C4-2B (cell line): Measurements from ENCODE around the gene ZSCAN9.

Experiments used
- ZFX ChIP-seq: fragments of 450-650 bp; IDR thresholded peaks from 2 replicates; pipeline ENCODE4 v1.6.1; 2017
- TF ChIP-seq, protein P1 (sequence below): fragments of 450-650 bp; conservative IDR thresholded peaks from 2 replicates; pipeline ENCODE4 v1.5.1; 2017; ENCODE audit warnings: mild to moderate bottlenecking

GRCh38 chr6:28205879-28206278 lies 19.2 kb upstream of the ZSCAN9 start:
- TF ChIP-seq, protein P1, sequence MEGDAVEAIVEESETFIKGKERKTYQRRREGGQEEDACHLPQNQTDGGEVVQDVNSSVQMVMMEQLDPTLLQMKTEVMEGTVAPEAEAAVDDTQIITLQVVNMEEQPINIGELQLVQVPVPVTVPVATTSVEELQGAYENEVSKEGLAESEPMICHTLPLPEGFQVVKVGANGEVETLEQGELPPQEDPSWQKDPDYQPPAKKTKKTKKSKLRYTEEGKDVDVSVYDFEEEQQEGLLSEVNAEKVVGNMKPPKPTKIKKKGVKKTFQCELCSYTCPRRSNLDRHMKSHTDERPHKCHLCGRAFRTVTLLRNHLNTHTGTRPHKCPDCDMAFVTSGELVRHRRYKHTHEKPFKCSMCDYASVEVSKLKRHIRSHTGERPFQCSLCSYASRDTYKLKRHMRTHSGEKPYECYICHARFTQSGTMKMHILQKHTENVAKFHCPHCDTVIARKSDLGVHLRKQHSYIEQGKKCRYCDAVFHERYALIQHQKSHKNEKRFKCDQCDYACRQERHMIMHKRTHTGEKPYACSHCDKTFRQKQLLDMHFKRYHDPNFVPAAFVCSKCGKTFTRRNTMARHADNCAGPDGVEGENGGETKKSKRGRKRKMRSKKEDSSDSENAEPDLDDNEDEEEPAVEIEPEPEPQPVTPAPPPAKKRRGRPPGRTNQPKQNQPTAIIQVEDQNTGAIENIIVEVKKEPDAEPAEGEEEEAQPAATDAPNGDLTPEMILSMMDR, result no peak
- TF ChIP-seq ZFX, result no peak
